ENCODE data around the gene BTC. TPM values are rescaled to one million over a fixed set of nuclear protein-coding genes. Genes with fewer than 3 reads are reported as not detected.

BTC gene
- total RNA-seq, 2 experiments from 2014 or later: not detected

Other genes with a start within 250 kb of the BTC start
- gene PARM1, start 138.6 kb upstream of the BTC start, total RNA-seq: not detected

Measured in activated CD8-positive, alpha-beta T cell treated with anti-CD3 and anti-CD28 coated beads, Interleukin-2, amount 10 ng/mL, durations not matched to agents 7 days and 5 days (primary cell).